GM18861 (cell line): Measurements from ENCODE around the gene MIER2.

Source experiments
- ATAC-seq: cut with Tn5 transposase; IDR thresholded peaks from one replicate; pipeline ENCODE4 v1.9.1; 2021; ENCODE audit not compliant: unreplicated experiment

MIER2 gene

GRCh38 chr19:335486-336066 lies 9.0 kb downstream of the MIER2 start:
- no peak for ATAC-seq

GRCh38 chr19:335072-335471 lies 9.5 kb downstream of the MIER2 start:
- ATAC-seq = no peak

- no peak for ATAC-seq
Observed at GRCh38 chr19:334296-335071, 10.1 kb downstream of the MIER2 start.

GRCh38 chr19:330503-330902 lies 14.1 kb downstream of the MIER2 start:
- ATAC-seq = no peak

- no peak for ATAC-seq
Observed at GRCh38 chr19:329876-330275, 14.7 kb downstream of the MIER2 start.

- no peak for ATAC-seq
Observed at GRCh38 chr19:328025-328505, 16.5 kb downstream of the MIER2 start.

GRCh38 chr19:327291-328024 lies 17.1 kb downstream of the MIER2 start:
- ATAC-seq = no peak

- no peak for ATAC-seq
Observed at GRCh38 chr19:326871-327270, 17.7 kb downstream of the MIER2 start.

- no peak for ATAC-seq
Observed at GRCh38 chr19:325937-326565, 18.5 kb downstream of the MIER2 start.

- no peak for ATAC-seq
Observed at GRCh38 chr19:325173-325936, 19.2 kb downstream of the MIER2 start.

GRCh38 chr19:324716-325115 lies 19.9 kb downstream of the MIER2 start:
- ATAC-seq = no peak

- ATAC-seq = no peak
Observed at GRCh38 chr19:322616-323015, 22.0 kb downstream of the MIER2 start.

- ATAC-seq = no peak
Observed at GRCh38 chr19:318509-318774, 26.2 kb downstream of the MIER2 start.

- ATAC-seq = no peak
Observed at GRCh38 chr19:317710-318508, 26.7 kb downstream of the MIER2 start.

GRCh38 chr19:315811-316210 lies 28.8 kb downstream of the MIER2 start:
- ATAC-seq = no peak

GRCh38 chr19:313988-314815 lies 30.4 kb downstream of the MIER2 start:
- no peak for ATAC-seq

- ATAC-seq = no peak
Observed at GRCh38 chr19:313169-313987, 31.2 kb downstream of the MIER2 start.

GRCh38 chr19:311813-312261 lies 32.8 kb downstream of the MIER2 start:
- ATAC-seq = no peak
